ENCODE data around the gene VGLL4.

Gene VGLL4

DNA sequence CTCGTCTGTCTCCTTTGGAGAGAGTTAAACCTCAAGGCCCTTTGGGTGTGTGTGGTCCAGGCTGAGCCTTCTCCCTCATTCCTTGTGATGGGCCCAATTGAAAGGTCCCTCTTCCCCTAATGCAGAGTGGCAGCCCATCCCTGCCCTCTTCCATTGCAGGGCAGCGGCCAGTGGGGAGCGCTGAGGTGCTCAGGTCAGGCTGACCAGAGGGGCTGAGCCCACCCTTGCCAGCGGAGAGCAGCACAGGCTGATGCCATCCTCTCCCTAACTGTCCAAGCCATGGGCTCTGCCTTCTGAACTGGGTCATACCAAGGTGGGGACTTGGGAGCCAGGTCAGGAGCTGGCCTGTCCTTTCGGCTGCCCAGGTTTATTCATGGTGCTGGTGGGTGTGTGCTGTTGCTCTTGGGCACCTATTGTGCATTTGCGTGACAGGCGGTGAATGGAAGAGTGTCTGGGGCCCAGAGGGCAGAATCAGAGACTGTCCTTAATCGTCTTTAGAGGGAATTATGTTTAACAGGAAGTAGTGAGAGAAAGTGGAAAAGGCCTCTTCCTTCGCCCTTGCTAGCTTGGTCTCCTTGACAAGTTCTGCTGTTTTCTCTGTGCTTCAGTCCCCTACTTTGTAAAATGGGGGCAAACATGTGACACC is 96.9 kb downstream of the VGLL4 start:
- H3K27ac ChIP-seq (replicated peaks), result no peak overlapping the region
- no peak overlapping the region for H3K4me3 ChIP-seq (replicated peaks; ENCODE audit: insufficient read depth, low read length)
- TF ChIP-seq SPI1 (IDR thresholded peaks at IDR 0.05; ENCODE audit: borderline replicate concordance, low read depth), result no peak
- TF ChIP-seq POLR2AphosphoS5 (IDR thresholded peaks at IDR 0.05; ENCODE audit: low read depth), result no peak
- TF ChIP-seq, protein P1, sequence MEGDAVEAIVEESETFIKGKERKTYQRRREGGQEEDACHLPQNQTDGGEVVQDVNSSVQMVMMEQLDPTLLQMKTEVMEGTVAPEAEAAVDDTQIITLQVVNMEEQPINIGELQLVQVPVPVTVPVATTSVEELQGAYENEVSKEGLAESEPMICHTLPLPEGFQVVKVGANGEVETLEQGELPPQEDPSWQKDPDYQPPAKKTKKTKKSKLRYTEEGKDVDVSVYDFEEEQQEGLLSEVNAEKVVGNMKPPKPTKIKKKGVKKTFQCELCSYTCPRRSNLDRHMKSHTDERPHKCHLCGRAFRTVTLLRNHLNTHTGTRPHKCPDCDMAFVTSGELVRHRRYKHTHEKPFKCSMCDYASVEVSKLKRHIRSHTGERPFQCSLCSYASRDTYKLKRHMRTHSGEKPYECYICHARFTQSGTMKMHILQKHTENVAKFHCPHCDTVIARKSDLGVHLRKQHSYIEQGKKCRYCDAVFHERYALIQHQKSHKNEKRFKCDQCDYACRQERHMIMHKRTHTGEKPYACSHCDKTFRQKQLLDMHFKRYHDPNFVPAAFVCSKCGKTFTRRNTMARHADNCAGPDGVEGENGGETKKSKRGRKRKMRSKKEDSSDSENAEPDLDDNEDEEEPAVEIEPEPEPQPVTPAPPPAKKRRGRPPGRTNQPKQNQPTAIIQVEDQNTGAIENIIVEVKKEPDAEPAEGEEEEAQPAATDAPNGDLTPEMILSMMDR (IDR thresholded peaks at IDR 0.05; ENCODE audit: insufficient read depth, low read length), result no peak
- TF ChIP-seq, protein P2, sequence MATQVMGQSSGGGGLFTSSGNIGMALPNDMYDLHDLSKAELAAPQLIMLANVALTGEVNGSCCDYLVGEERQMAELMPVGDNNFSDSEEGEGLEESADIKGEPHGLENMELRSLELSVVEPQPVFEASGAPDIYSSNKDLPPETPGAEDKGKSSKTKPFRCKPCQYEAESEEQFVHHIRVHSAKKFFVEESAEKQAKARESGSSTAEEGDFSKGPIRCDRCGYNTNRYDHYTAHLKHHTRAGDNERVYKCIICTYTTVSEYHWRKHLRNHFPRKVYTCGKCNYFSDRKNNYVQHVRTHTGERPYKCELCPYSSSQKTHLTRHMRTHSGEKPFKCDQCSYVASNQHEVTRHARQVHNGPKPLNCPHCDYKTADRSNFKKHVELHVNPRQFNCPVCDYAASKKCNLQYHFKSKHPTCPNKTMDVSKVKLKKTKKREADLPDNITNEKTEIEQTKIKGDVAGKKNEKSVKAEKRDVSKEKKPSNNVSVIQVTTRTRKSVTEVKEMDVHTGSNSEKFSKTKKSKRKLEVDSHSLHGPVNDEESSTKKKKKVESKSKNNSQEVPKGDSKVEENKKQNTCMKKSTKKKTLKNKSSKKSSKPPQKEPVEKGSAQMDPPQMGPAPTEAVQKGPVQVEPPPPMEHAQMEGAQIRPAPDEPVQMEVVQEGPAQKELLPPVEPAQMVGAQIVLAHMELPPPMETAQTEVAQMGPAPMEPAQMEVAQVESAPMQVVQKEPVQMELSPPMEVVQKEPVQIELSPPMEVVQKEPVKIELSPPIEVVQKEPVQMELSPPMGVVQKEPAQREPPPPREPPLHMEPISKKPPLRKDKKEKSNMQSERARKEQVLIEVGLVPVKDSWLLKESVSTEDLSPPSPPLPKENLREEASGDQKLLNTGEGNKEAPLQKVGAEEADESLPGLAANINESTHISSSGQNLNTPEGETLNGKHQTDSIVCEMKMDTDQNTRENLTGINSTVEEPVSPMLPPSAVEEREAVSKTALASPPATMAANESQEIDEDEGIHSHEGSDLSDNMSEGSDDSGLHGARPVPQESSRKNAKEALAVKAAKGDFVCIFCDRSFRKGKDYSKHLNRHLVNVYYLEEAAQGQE (IDR thresholded peaks at IDR 0.05; ENCODE audit: insufficient replicate concordance, low read depth), result no peak
- TF ChIP-seq GABPA (IDR thresholded peaks at IDR 0.05; ENCODE audit: low read depth), result no peak
- no peaks in the 10 kb centered on the region for H3K27me3 ChIP-seq (ENCODE audit: insufficient read depth, poor library complexity, severe bottlenecking)
- DNase-seq (ENCODE audit: low read depth in 1 of 2, low spot score in 1 of 2), result no peak

DNA sequence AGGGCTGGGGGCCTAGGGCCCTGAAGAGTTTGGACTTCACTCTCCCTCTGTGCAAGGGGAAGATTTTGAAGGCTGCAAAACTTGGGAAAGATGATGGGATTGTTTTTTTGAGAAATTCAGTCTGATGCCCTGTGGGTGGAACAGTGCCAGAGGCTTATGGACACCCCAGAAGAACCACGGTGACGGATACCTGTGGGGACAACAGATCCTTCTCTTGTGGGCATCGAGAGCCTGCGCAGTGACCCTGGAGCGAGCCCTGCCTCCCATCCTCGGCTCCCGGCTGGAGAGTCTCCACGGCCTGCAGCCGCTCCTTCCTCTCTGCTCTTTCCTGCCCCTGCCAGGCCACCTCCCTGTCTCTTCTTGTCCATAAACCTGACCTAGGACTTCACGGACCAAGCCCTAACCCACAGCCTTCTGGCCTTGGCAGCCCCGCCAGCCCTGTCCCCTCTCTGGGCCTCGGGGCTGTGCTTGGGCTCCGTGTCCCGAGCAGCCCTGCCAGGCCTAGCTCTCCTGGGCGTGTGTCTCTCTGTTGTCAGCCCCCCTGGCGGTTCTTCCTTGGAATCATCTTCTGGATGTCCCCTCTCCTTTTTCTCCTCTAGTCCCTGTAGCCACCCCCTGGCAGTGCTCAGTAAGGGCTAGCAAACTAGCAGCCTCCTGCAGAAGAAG is 98.4 kb downstream of the VGLL4 start:
- Histone ChIP-seq H3K4me3 (replicated peaks; ENCODE audit: insufficient read depth, low read length) (no peak overlapping the region), H3K27ac (replicated peaks) (no peak overlapping the region), H3K27me3 (ENCODE audit: insufficient read depth, poor library complexity, severe bottlenecking) (no peaks in the 10 kb centered on the region)
- no peak for DNase-seq (ENCODE audit: low read depth in 1 of 2, low spot score in 1 of 2)
- TF ChIP-seq SPI1 (IDR thresholded peaks at IDR 0.05; ENCODE audit: borderline replicate concordance, low read depth) (no peak), GABPA (IDR thresholded peaks at IDR 0.05; ENCODE audit: low read depth) (no peak), POLR2AphosphoS5 (IDR thresholded peaks at IDR 0.05; ENCODE audit: low read depth) (no peak)
- TF ChIP-seq, protein P2 (IDR thresholded peaks at IDR 0.05; ENCODE audit: insufficient replicate concordance, low read depth), result no peak
- TF ChIP-seq, protein P1 (IDR thresholded peaks at IDR 0.05; ENCODE audit: insufficient read depth, low read length), result no peak

DNA sequence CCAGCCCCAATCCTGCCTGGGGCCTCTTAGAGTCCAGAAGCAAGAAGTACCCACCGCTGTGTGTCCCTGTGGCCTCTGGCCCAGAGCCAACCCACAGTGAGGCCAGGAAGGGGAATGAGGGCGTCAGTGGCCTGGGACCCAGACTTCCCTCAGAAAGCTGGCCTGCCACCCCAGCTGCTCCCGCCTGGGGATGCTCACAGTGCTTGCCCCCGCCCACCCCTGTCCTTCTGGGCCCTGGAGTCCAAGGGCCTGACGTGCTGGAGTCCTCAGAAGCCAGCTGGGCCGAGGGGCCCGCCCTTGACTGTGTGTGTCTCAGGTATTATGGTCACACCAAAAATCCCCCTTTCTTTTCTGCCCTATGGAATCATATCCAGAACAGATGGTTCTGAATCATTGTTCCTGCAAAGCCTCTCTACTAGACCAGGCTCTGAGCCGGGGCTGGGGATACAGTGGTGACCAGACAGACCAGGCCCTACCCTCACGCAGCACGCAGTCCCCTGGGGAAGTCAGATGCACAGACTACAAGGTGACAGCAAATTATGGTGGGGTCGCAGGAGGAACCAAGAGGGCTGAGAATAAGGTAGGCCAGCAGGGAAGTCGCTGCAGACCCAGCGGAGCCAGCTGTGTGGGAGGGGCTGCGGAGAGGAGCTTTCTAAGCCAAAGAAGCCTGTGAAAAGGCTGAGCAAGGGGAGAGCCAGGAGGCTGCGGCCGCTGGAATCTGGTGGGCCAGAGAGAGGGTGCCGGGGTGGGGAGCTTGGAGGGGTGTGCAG is 99.1 kb downstream of the VGLL4 start:
- Histone ChIP-seq H3K4me3 (replicated peaks; ENCODE audit: insufficient read depth, low read length) (no peak overlapping the region), H3K27me3 (ENCODE audit: insufficient read depth, poor library complexity, severe bottlenecking) (no peaks in the 10 kb centered on the region), H3K27ac (replicated peaks) (no peak overlapping the region)
- DNase-seq (ENCODE audit: low read depth in 1 of 2, low spot score in 1 of 2), result peak; percentile 28 to 38
- TF ChIP-seq POLR2AphosphoS5 (IDR thresholded peaks at IDR 0.05; ENCODE audit: low read depth), result peak; percentile 39; the same call in 1 of the 2 replicates
- TF ChIP-seq, protein P2 (IDR thresholded peaks at IDR 0.05; ENCODE audit: insufficient replicate concordance, low read depth), result no peak

All from HL-60 (cell line).